AG09309 (cell line): ENCODE measurements around the gene DYNC1LI2.

Experiments
- DNase-seq: peaks from one replicate; pipeline ENCODE4 v3.0.0-alpha.2; 2010; ENCODE audit warnings: low read depth
- H3K4me3 ChIP-seq: 2 replicates; pipeline ENCODE4 v1.5.1; 2011; ENCODE audit warnings: mild to moderate bottlenecking, low read depth, low read length, moderate library complexity; ENCODE audit not compliant: control insufficient read depth
- TF ChIP-seq, protein P1 (sequence below): IDR thresholded peaks from 2 replicates; pipeline ENCODE4 v1.5.1; 2011; ENCODE audit warnings: mild to moderate bottlenecking, low read depth, low read length, inconsistent platforms; ENCODE audit not compliant: insufficient read depth, control insufficient read depth; ENCODE audit errors: missing control alignments

The DYNC1LI2 gene

DNA sequence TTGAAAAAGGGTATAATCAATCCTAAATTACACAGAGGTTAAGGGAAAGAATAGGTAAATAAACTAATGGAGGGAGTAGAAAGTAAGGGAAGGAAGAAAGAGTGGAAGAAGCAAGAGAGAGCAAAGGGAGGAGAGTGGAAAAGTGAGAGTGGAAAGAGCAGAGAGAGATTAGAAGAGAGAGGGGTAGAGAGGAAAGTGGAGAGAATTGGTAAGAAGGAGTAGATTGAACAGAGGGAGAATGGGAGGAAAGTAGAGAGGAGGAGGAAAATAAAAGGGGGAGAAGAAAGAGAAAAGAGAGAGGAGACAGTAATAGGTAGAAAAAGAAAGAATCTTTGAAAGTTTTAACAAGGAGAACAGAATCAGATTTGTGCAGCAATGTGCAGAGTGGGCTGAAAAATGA lies 25.0 kb upstream of the DYNC1LI2 start:
- no peak overlapping the region for H3K4me3 ChIP-seq
- no peak for DNase-seq
- TF ChIP-seq, protein P1, sequence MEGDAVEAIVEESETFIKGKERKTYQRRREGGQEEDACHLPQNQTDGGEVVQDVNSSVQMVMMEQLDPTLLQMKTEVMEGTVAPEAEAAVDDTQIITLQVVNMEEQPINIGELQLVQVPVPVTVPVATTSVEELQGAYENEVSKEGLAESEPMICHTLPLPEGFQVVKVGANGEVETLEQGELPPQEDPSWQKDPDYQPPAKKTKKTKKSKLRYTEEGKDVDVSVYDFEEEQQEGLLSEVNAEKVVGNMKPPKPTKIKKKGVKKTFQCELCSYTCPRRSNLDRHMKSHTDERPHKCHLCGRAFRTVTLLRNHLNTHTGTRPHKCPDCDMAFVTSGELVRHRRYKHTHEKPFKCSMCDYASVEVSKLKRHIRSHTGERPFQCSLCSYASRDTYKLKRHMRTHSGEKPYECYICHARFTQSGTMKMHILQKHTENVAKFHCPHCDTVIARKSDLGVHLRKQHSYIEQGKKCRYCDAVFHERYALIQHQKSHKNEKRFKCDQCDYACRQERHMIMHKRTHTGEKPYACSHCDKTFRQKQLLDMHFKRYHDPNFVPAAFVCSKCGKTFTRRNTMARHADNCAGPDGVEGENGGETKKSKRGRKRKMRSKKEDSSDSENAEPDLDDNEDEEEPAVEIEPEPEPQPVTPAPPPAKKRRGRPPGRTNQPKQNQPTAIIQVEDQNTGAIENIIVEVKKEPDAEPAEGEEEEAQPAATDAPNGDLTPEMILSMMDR, result no peak

DNA sequence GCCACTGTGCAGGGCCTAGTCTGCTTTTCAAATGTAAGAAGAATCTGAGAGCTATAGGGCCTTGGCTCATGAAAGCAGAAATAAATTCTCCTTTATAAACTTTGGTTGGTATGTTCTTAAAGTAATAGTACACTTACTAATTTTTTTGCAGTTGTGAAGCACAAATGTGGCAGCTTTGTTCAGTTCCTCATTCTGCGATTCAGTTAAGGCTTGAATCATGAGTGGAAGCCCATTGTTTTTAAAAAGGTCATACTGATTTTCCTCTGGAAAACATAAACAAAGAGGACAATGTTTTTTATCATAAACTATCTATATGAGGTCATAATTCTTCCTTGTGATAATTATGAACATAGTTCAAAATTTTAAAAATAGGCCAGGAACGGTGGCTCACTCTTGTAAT lies 23.6 kb upstream of the DYNC1LI2 start:
- H3K4me3 ChIP-seq, result no peak overlapping the region
- DNase-seq, result no peak
- TF ChIP-seq, protein P1, result no peak

DNA sequence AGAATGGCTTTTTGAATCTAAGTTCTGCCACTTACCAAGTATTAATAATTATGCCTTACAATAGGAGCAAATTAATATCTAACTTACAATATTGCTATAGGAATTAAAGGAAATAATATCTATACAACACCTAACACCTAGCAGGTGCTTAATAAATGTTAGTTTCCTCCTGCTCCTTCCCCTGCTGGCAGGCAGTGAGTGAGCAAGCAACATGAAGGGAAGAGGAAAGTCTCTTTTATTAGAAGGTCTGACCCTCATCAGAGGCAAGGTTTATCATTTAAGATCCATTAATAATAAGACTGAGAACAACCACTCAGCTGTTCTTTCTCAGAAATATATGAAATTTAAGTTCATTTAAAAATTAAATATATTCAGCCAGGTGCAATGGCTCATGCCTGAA lies 6.7 kb upstream of the DYNC1LI2 start:
- H3K4me3 ChIP-seq, result no peak overlapping the region
- TF ChIP-seq, protein P1, result no peak
- no peak for DNase-seq

DNA sequence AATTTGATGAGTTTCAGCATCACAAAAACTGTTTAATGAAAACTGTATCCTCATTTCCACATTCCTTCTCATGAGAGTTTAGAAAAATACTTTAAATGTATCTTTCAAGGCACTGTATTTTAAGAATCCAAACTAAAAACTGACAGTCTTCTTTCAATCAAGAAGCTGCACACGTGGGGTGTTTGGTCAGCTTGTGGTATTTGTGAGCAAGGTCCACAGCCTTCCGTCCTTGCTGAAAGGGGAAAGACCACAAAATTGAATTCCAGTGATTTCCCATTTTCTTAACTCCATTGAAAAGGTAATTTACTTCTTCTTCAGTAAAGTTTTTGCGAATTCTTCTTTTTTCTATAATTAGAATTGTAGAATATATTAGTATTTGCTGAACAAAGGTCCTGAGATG lies 3.4 kb upstream of the DYNC1LI2 start:
- no peak for DNase-seq
- no peak overlapping the region for H3K4me3 ChIP-seq
- TF ChIP-seq, protein P1, result no peak

DNA sequence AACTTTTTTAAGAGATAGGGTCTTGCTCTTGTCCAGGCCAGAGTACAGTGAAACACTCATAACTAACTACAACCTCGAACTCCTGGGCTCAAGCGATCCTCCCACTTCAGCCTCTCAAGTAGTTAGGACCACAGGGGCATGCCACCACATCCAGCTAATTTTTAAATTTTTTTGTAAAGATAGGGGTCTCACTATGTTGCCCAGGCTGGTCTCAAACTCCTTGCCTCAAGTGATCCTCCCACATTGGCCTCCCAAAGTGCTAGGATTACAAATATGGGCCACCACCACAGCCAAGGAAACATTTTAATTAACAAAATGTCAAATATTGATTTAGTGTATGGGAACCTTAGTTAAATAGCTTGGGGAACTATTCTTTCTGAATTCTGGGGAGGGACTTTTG lies 2.8 kb upstream of the DYNC1LI2 start:
- DNase-seq, result no peak
- TF ChIP-seq, protein P1, result no peak
- no peak overlapping the region for H3K4me3 ChIP-seq

DNA sequence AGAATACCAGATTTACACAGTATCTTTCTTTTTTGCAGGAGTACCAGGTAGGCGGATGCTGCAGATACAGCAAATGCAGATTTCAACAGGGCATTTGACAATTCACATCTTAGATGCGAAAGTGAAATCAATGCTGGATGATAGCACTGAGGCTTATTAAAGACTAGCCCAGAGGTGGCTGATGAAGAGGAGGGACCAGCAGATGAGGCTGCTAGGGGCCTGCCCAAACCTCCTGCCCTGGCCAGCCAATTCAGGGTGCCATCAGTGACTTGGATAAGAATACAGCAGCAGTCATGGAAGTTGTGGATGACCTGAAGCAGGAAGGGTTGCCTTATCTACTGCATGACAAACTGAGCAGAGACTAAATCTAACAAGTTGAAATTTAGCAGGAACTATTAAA lies 1.5 kb upstream of the DYNC1LI2 start:
- TF ChIP-seq, protein P1, result no peak
- no peak overlapping the region for H3K4me3 ChIP-seq
- no peak for DNase-seq

DNA sequence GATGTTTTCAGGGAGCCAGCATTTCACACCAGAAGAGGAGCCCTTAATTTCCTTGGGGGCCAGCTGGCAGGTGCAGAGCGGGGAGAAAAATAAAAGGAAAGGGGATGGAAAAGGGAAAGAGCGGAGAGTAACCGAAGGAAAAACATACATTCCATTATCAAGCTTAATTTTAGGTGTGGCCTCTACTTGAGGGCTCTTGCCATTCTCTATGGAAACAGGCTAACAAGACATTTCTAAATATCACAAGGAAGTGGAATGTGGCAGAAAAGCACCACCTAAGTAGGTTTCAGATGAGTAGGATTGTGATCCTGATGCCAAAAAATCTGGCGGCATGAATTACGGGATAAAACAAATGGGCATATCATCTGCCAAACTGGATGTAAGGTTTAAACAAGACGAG lies 970 bp upstream of the DYNC1LI2 start:
- H3K4me3 ChIP-seq, result no peak overlapping the region
- TF ChIP-seq, protein P1, result no peak
- no peak for DNase-seq
